Stimulated activated CD4-positive, alpha-beta T cell treated with anti-CD3 and anti-CD28 coated beads, Interleukin-15, amount 100 ng/mL, for 1 hour (primary cell): ENCODE measurements around the gene AIPL1.

Experiments used
- DNase-seq, 2 donors: peaks; one replicate each; pipeline ENCODE4 v3.0.0-alpha.2; 2020; ENCODE audit warnings: low read depth in 1 of 2, low spot score in 1 of 2

Gene AIPL1

DNA sequence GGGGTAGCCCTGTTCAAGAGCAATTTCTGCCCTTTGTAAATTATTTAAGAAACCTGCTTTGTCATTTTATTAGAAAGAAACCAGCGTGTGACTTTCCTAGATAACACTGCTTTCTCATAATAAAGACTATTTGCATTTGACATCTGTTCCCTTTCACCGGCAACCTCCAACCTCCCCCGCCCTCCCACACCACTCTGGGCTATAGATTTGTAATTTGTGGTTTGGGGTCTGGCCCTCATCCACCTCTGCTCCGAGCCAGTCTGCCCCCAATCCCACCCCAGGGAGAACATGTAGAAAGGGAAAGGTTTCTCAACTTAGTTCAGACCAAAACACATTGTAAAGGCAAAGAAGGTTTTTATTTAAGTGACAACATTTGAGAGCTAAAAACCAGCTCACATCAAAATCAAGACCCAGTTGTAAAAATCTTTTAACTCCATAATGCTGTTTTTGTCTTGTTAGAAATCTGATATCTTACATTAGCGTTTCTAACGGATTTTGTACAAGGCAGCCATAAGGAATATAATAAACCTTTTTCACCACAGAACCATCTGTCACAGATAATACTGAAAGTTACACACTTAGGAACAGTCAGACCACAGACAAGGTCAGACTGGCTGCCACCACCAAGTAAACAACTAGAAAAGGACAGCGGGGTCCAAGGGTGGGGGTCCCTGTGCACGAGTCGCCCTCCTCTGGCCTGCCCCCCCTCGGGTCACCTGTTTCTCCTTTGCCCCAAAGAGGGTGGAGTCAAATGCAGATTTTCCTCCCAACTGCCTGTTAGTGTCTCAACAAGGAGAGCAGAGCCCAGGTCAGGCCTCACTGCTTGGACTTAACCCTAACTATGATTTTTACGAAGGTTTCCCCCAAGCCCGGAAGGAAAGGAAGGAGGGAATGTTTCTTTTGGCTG lies 16.3 kb upstream of the AIPL1 start:
- DNase-seq = no peak

DNA sequence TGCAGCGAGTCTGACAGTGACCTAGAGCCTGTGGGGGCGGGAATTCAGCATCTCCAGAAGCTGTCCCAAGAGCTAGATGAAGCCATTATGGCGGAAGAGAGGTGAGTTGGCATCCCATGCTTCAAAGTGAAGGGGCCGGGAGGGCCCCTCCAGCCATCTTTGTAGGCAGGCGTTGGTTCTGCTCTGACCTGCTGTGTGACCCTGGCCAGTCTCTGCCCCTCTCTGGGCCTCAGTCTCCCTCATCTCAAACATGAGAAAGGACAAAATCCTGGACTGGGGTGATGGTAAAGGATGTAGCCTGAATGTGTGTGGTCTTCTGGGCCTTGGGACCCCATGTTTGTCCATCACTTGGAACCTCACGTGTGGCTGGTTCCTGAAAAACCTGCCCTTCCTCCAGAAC lies 14.4 kb upstream of the AIPL1 start:
- no peak for DNase-seq

DNA sequence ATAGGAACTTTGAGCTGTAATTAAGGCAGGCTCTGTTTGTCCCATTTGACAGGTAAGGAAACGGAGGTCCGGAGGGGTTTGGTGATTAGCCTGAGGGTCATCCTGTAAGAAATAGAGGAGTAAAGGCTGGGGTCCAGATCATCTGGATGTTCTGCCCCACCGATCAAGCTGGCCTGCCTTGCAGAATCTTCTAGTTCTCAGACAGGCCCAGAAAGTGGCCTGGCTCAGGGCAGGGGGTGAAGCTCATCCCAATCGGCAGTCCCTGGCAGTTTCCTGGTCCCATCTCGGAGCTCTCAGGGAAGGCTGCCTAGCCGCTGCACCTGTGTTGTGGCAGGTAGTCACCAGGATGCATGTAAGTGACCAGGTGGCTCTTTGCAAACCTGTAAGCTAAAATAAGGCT lies 13.6 kb upstream of the AIPL1 start:
- no peak for DNase-seq

DNA sequence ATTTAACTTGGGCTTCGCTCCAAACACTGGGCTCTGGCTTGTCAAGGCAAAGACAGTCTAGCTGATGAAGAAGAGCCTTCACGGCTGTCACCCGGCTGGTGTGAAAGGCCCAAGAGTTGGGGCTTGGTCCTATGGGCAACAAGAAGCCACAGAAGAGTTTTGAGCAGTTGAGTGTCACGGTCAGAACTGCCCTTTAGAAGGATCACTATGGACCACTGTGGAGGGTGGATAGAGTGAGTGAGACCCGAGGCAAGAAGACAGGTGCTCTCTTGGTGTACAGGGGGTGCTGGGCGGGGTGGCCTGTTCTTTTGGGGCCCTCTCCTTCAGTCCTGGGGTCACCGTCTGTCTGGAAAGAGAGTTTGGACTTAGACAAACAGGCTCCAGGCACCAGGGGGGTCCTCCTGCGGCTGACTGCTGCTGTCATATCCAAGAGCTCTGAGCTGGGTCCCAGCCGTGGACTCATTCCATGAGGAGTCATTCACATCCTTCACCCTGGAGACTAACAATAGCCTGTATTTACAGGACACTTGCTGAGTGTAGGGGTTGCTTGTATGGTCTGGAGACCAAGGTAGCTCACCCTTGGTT lies 11.7 kb upstream of the AIPL1 start:
- no peak for DNase-seq

DNA sequence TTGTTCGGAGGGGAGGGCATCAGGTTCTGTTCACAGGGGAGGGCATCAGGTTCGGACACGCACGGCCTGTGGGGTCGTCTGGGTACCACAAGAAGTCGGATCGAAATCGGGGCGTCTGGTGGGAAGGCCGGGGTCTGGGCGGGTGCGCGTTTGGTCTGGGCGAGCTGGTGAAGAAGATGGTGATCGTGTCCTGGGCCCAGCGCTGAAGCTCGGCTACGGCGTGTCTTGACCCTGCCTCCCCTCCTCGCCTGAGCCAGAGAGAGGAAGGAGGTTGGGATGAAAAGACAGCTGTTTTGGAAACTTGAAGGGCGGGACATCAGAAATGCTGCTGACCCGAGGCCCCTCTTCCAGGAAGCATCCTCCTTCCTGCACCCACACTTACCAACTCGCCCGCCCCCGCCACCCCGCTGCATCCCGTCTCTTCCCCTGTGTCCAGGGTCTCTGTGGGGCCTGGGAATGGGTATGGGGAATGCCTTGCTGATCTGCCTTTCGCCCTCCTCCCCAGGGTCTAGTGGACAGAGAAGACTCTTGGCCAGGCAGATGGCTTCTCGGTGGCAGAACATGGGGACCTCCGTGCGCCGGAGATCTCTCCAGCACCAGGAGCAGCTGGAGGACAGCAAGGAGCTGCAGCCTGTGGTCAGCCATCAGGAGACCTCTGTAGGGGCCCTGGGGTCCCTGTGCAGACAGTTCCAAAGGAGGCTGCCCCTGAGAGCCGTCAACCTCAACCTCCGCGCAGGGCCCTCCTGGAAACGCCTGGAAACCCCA lies 9.8 kb upstream of the AIPL1 start:
- DNase-seq = no peak

DNA sequence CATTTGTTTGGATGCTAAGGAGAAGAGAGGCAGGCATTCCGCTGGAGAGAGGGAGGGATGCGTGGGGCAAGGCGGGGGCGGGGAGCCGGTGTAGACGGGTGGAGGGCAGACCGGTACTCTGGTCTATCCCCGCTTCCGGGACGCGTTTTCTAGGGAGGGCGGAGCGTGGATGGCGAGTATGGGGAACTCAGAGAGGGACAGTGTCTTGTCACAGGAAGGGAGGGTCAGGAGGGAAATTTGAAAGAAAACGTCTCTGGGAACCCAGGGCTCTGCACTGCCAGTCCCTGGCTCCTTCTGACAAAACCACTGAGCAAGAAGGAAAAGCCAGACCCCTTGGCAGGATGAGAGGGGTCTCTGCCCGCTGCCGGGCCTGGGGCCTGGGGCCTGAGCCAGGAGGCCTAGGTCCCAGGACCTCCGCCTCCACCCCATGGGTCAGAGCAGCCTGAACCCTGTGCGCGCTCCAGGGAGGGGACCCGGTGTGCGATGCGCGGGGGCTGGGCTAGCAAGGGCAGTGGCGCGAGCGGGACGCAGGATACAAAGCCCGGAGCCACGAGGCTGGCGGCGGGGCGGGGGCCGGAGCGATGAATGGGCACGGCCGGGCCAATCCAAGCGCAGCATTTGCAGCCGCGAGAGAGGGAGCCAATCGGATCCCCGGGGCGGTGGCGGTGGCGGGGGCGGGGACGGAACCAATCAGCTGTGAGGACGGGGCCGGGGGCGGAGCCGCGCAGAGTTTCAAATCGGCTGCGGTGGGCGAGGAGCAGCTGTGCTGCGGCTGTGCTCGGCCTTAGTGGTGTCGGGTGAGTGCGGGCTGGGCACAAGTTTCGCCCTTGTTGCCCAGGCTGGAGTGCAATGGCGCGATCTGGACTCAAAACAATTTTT lies 9.0 kb upstream of the AIPL1 start, which contains the start of gene PIMREG:
PIMREG (plus strand) TSS at position 764 of the 879 bp plus-strand sequence. CDS start 656 bp downstream, outside the sequence.
- DNase-seq = peak; percentile 83 to 91

DNA sequence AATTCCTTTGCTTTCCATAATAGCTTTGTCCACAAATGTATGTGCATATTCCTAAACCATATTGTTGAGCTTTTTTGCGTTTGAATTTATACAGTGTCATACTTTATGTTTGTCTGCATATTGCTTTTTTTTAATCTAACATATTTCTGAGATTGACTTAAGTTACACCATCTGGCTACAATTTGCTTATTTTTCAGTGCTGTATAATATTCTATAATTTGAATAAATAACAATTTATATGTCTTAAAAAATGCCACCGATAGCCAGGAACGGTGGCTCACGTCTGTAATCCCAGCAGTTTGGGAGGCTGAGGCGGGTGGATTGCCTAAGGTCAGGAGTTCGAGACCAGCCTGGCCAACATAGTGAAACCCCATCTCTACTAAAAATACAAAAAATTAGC lies 7.9 kb upstream of the AIPL1 start:
- DNase-seq = no peak

DNA sequence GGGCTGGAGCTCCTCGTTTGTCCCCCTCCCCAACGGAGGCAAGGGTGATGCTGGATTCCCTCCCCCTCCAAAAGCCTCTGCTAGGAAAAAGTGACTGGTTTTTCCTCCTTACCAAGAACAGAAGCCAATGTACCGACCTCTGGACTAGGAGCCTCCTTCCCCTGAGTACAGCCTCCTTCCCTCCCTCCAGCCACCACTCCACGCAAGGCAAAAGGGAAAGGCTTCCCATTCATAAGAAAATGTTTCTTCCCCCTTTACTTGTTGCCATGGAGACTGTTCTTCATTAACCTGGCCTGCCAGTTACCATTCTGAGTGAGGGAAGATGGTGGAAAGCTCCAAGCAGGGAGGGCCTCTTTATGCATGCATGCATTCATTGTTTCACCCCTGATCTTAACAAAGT lies 5.0 kb upstream of the AIPL1 start:
- DNase-seq = no peak

DNA sequence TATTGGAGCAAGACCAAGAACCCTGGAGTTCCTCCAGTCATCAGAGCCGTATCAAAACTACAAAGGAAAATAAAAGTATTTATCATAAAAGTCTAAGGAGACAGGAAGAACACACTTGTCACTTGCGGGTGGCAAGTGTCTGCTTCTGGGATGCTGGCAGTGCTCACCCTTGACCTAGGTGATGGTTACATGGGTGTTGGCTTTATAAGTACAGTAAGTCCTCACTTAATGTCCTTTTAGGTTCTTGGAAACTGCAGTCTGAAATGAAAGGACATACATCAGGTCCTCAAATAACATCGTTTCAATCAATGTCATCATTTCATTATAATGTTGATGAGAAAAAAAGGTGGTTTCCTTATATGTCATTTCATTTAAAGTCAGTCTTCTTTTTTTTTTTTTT lies 3.0 kb upstream of the AIPL1 start:
- DNase-seq = no peak

DNA sequence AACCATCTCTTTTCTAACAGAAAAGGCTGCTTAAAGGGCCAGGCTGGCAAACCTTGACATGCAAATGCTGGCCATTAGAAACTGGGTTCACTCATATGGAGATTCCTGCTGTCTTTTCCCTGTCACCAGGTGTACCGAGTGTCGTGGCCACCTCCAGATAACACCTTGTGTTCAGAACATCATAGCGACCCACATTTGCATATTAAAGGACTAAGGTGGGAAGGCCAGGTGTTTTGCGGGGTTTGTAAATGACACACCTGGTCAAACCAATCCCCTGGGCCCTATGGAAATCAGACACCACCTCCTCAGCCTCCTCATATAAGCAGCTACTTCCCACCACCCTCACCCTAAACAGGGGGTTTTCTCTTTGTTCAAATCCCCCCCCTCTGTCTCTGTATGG lies 2.5 kb upstream of the AIPL1 start:
- no peak for DNase-seq

DNA sequence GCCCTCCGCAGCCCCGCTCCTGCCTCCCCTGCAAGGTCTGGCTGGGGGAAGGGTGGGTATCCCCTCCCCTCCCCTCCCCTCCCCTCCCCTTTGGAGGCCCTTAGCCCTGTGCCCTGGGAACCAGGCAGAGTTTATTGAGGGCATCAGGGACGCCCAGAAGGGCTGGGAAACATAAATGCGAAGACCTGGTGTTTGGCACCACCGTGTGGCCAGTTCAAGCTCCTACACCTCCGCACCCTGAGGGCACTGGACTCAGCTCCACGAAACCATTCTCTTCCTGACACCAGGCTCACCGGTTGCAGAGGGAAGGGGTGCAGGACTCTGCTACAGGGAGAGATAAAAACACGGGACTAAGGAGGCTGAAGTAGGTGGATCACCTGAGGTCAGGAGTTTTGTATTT lies 1.0 kb upstream of the AIPL1 start:
- peak; percentile 21 to 51 for DNase-seq

DNA sequence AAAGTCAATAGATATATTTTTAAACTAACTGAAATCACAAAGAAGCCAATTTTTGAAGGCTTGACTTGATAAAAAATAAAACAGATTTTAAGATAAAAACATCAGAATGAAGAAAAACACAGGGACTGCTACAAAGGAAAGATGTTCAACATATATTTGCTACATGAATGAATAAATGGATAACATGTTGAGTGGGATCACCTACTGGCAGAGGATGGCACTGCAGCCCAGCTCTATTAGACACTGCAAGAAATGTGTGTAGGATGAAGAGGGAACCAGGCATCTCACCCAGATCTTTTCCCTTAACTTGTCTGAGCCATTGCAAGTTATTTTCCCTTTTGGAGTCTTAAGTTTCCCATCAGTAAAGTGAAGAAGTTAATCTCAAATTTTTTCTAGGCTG lies 4.2 kb downstream of the AIPL1 start:
- no peak for DNase-seq

DNA sequence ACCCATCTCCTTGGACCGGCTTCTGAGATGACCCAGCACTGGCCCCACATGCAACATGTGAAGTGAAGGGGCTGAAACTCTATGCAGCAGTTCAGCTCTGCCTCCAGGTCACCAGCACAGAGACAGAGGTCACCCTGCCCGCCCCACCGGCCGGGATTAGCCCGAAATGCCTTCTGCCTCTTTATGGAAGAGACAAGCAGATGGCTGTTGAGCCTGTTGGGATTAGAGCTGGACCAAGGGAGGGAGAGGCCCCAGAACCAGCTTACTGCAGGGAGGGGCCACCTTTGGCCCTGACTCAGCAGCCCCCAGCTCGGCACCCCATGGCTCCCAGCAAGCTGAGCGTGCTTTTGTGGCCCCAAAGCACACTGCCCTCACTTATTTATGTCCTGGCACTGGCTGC lies 5.7 kb downstream of the AIPL1 start:
- DNase-seq = no peak

DNA sequence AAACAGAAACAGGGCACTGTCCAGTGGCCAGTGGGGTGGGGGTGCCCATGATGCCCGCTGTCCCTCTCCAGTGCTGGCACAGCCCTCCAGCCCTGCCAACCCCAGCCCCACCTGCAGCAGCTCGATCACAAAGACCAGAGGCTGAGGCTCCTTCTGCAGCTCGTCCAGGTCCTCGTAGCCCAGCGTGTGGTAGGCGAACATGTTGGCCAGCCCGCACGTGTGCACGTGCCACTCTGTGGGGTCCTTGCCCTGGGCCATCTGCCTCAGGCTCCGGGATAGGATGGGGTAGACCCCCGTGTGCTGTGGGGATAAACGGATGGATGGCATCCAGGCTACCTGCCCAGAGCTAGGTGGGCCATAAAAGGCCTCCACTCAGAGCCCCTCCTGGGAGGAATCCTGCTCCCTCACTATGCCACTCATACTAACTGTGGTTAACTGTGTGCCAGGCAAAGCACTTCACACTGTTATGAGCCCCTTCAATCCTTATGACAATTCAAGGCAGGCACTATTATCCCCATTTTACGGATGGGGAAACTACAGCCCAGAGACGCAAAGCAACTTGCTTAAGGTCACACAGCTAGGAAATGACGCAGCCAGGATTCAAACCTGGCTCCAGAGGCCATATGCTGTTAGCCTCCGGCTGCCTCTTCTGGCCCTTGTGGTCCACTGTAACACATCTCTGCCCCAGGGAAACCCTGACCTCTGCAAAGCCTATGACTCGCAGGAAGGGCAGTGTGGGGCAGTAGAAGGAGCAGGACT lies 6.5 kb downstream of the AIPL1 start:
- DNase-seq = no peak

DNA sequence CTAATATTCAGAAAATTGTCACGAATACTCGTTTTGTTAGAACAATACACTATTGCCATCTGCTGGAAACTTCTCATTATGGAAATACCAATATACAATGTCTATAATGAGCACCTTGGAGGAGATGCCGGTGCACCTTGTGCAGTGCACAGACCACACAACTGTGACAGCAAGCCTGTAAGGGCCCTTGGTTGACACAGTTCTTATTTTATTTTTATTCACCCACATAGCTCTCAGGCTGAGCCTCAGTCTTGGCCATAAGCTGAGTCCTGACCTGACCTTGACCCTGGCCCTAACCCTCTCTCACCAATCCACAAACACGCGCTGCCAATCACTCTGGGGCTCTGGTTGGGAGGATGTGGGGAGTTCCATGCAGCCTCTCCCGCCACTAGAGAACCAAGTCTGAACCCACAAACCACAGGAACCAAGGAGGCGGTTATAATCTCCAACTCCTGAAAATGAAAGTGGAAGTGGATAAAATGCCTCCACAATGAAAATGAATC lies 7.6 kb downstream of the AIPL1 start:
- DNase-seq = no peak

DNA sequence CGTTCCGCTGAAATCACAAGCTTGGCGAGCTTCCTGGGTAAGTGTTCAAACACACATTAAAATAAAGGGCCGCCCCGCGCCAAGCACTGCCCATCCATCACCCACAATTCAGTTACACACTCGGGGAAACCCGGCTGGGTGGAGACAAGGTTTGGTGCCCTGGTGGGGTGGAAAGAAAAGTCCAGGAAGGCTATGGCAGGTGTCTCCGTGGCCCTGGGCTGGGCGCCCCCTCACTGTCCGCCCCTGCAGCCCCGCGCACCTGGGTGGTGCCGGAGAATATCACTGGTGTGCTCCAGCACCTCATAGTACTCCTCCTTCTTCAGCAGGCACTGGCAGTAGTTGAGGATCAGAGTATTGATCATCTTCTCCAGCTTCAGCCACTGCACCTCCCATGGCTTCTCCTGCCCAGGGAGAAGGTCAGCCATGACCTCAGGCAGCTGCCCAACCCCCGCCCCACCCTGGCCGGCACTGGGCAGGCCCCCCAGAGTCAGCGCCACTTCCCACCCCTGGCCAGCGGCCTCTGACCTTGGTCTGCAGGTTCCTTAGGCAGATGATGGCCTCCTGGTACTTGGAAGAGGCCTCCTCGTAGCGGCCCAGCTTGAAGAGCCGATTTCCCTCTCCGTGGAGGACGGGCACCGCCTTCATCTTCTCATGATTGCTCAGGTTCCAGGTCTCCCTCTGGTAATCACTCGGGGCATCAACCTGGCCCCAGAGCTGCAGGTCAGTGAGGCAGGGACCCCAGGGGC lies 8.4 kb downstream of the AIPL1 start:
- no peak for DNase-seq

DNA sequence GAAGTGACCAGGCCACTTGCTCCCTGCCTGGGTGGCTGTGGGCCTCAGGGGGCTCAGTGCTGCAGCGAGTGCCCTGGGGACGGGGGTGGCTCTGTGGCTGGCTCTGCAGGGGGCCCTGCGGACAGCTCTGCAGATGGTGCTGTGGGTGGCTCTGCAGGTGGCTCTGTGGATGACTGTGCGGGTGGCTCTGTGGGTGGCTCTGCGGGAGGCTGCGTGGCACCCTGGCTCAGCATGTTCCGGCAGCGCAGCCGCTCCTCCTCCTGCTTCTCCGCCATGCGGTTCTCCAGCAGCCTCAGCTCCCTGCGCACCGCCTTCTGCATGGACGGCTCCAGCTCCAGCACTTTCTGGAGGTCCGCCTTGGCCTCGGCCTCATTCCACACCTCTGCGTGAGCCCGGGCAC lies 9.5 kb downstream of the AIPL1 start:
- no peak for DNase-seq

DNA sequence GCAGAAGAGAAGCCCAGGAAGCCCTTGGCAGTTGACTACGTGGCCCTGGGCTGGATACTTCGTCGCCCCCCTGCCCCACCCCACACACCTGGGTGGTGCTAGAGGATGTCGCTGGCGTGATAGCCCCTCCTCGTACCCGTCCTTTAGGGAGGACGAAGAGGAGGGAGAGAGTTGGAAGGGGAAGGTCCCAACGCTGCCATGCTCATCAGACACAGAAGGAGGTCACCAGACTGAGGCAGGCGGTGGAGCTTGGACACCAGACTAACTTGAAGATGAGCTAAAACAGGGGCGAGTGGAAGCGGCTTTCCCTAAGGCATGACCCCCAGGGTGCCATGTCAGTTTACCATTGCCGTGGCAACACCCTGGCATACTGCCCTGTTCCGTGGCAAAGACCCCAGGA lies 11.0 kb downstream of the AIPL1 start:
- DNase-seq = no peak

DNA sequence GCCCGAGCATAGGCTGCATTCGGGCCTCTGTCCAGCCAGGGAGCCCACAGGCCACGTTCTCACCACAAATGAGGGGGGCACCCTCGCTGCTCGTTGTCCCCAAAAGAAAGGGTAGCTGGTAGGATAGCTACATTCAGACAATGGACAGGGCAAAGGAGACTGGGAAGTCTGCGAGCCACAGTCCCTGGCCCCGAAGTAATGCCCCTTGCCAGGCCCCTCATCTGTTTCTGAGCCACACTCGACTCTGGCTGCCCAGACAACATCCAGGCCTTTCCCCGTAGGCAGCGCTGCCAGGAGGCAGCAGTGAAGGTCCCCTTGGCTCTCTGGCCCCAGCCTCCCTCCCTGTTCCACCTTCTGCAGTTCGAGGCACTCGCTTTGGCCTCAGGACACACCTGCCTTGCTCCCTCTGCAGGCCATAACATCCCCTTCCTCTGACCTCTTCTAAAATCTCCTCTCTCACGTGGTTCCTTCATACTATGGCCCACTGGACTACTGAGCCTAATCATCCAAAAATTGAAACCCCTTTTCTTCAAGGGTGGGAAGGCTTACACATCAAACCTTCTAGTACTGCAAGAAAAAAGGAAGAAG lies 12.2 kb downstream of the AIPL1 start:
- DNase-seq = no peak
